WI38 (cell line): ENCODE data around the gene SYTL1.

Experiments used
- H3K4me3 ChIP-seq: 2 replicates; pipeline ENCODE4 v1.5.1; 2011; ENCODE audit warnings: low read depth, mild to moderate bottlenecking, control low read depth, low read length
- CTCF ChIP-seq: IDR thresholded peaks from 2 replicates; pipeline ENCODE4 v1.5.1; 2012; ENCODE audit warnings: low read depth, mild to moderate bottlenecking, control low read depth, low read length

The SYTL1 gene

GRCh38 chr1:27321813-27322568 lies 19.8 kb upstream of the SYTL1 start, which contains the start of gene TMEM222:
TSS of gene TMEM222 (plus strand) at chr1:27322163. CDS start at chr1:27322198, 35 bp downstream.
- H3K4me3 ChIP-seq: peak within 1 kb of the TSS; percentile 100
- TF ChIP-seq CTCF: no peak

DNA sequence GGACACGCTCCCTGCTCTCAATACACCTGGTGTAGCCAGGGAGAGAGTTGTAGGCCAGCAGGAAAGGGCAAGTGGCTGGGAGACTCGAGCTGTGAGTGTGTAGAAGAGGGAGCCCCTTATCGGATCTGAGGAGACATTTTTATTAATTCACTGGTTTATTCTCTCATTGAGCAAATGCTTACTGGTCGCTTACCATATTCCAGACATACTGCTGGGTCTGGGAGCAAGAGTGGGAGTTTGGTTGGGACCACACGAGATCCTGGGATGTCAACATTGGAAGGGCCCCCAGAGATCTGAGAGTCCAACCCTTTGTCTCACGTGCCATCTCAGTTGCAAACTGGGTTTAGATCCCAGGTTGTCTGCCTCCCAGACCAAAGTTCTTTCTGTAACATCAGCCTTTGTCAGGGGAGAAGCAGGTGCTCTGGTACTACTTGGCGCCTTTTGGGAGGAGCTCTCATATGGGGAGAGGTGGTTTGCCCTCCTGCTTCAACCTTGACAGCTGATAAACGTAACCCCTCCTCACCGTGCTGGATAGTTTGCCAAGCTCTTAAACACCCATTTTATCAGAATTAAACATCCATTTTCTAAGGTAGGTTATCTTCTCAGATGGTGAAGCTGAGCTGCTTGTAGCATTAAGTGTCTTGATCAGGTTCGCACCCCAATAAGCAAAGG lies 19.1 kb upstream of the SYTL1 start:
- TF ChIP-seq CTCF: no peak
- H3K4me3 ChIP-seq: peak overlapping the region; percentile 100

DNA sequence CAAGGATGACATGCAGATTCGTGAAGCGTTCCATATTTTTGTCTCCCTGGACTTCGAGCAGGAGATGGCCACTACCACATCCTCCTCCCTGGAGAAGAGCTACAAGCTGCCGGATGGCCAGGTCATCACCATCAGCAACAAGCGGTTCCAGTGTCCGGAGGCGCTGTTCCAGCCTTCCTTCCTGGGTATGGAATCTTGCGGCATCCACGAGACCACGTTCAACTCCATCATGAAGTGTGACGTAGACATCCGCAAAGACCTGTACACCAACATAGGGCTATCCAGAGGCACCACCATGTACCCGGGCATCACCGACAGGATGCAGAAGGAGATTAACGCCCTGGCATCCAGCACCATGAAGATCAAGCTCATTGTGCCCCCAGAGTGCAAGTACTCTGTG lies 16.5 kb upstream of the SYTL1 start:
- H3K4me3 ChIP-seq: no peak overlapping the region
- TF ChIP-seq CTCF: no peak

- no peak overlapping the region for H3K4me3 ChIP-seq
- no peak for TF ChIP-seq CTCF
Measured at GRCh38 chr1:27327964-27328363, 13.9 kb upstream of the SYTL1 start.

- TF ChIP-seq CTCF: no peak
- no peak overlapping the region for H3K4me3 ChIP-seq
Measured at GRCh38 chr1:27330786-27331185, 11.0 kb upstream of the SYTL1 start.

DNA sequence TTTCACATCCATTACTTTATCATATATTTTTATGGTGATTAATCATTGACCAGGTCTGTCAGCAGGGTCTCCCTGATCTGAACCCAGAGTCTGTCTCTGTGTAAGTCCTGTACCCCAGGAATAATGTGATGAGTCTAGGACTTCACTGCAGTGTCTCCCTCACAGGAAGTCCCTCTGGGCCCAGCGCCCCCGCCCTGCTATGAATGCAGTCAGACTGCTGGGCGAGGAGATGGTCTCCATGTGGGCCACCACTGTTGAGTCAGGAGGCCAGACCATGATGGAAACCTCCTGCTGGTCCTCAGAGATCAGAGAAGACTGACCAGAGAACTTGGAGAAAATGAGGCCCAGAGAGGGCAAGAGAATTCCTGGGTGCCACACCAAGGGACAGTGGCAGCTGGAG lies 10.4 kb upstream of the SYTL1 start:
- no peak for TF ChIP-seq CTCF
- no peak overlapping the region for H3K4me3 ChIP-seq

DNA sequence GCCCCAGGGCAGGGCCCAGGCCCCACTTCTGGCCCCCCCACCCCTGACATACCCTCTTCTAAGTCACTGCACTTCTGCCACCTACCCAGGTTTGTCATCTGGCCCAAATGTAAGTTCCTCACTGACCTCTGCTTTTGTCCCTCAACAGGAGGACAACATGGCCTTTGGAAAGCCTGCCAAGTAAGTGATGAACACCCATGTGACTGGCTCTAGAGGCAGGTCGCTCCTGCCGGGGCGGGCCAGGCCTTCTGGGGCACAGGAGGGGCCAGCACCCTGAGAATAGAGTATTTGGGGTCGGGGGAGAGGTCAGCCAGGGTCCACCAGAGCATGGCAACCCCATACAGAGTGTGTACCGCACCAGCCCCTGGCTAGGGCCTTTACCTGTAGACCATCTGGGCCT lies 9.9 kb upstream of the SYTL1 start:
- no peak overlapping the region for H3K4me3 ChIP-seq
- TF ChIP-seq CTCF: no peak
